GM23248 (cell line): ENCODE measurements around the gene TMEM191C.
"Not testable (repeated sequence)": the region's sequence is repeated elsewhere in the genome, so short reads cannot be mapped to it uniquely, and the experiment has no call there.

Experiments
- EZH2 ChIP-seq: fragments of 200-600 bp; sonication (generic); IDR thresholded peaks from 2 replicates; pipeline ENCODE4 v1.6.1; 2018; ENCODE audit warnings: antibody characterized with exemption, mild to moderate bottlenecking; ENCODE audit not compliant: insufficient read depth, poor library complexity, severe bottlenecking
- EZH2phosphoT487 ChIP-seq: fragments of 200-600 bp; sonication (generic); IDR thresholded peaks from 2 replicates; pipeline ENCODE4 v1.6.1; 2018; ENCODE audit warnings: antibody characterized with exemption, moderate library complexity, mild to moderate bottlenecking, low read depth; ENCODE audit not compliant: insufficient read depth

GRCh38 chr22:21498489-21498888 is 31.3 kb downstream of the TMEM191C start:
- not testable (repeated sequence) for TF ChIP-seq EZH2, EZH2phosphoT487
